DOHH2 (cell line): Measurements from ENCODE around the gene PRKAB1.

Experiments used
- EZH2phosphoT487 ChIP-seq: fragments of 200-600 bp; sonication (generic); IDR thresholded peaks from 2 replicates; pipeline ENCODE4 v1.6.1; 2017; ENCODE audit warnings: borderline replicate concordance, mild to moderate bottlenecking, antibody characterized with exemption, low read length, moderate library complexity, mixed read lengths
- TF ChIP-seq, protein P1 (sequence below): fragments of 200-600 bp; sonication (generic); IDR thresholded peaks from one replicate; pipeline ENCODE4 v1.5.1; 2014; ENCODE audit warnings: antibody characterized with exemption, mild to moderate bottlenecking, low read depth, low read length; ENCODE audit not compliant: poor library complexity, severe bottlenecking

DNA sequence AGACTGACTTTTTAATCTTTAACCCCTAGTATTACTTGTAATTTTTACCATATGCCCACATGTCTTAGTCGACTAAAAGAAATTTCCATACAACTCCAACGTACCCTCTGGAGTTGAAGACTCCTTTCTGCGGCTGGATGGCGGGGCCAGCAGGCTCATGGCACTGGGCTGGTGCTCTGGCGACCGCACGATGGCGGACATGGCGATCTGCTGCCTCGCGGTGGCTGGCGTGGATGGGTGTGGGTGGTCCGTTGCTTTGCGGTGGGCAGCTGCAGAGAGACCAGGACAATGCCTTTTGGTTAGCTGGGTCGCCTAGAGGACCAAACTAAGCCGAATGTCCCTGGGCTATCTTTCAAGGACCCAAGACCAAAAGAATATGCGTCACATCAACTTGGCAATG is 50.2 kb downstream of the PRKAB1 start:
- TF ChIP-seq, protein P1, sequence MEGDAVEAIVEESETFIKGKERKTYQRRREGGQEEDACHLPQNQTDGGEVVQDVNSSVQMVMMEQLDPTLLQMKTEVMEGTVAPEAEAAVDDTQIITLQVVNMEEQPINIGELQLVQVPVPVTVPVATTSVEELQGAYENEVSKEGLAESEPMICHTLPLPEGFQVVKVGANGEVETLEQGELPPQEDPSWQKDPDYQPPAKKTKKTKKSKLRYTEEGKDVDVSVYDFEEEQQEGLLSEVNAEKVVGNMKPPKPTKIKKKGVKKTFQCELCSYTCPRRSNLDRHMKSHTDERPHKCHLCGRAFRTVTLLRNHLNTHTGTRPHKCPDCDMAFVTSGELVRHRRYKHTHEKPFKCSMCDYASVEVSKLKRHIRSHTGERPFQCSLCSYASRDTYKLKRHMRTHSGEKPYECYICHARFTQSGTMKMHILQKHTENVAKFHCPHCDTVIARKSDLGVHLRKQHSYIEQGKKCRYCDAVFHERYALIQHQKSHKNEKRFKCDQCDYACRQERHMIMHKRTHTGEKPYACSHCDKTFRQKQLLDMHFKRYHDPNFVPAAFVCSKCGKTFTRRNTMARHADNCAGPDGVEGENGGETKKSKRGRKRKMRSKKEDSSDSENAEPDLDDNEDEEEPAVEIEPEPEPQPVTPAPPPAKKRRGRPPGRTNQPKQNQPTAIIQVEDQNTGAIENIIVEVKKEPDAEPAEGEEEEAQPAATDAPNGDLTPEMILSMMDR = no peak
- TF ChIP-seq EZH2phosphoT487 = no peak
